GM19328 (cell line): ENCODE results near the gene TRERF1.

ENCODE experiments used
- ATAC-seq: cut with Tn5 transposase; IDR thresholded peaks from one replicate; pipeline ENCODE4 v1.9.1; 2021; ENCODE audit warnings: mild to moderate bottlenecking, moderate library complexity; ENCODE audit not compliant: unreplicated experiment

Gene TRERF1

GRCh38 chr6:42428326-42429041 lies 23.2 kb downstream of the TRERF1 start:
- ATAC-seq: peak; percentile 72

- peak; percentile 8 for ATAC-seq
Measured at GRCh38 chr6:42427871-42428270, 23.9 kb downstream of the TRERF1 start.

- ATAC-seq: no peak
Measured at GRCh38 chr6:42426191-42426590, 25.5 kb downstream of the TRERF1 start.

- no peak for ATAC-seq
Measured at GRCh38 chr6:42424906-42425474, 26.7 kb downstream of the TRERF1 start.

- ATAC-seq: no peak
Measured at GRCh38 chr6:42423244-42423643, 28.5 kb downstream of the TRERF1 start.

- no peak for ATAC-seq
Measured at GRCh38 chr6:42420741-42421140, 31.0 kb downstream of the TRERF1 start.

GRCh38 chr6:42419490-42420280 lies 32.0 kb downstream of the TRERF1 start:
- no peak for ATAC-seq

- no peak for ATAC-seq
Measured at GRCh38 chr6:42418724-42419123, 33.0 kb downstream of the TRERF1 start.

GRCh38 chr6:42417641-42418112 lies 34.0 kb downstream of the TRERF1 start:
- ATAC-seq: no peak

- no peak for ATAC-seq
Measured at GRCh38 chr6:42411406-42411805, 40.3 kb downstream of the TRERF1 start.

GRCh38 chr6:42410861-42411260 lies 40.9 kb downstream of the TRERF1 start:
- no peak for ATAC-seq

GRCh38 chr6:42409581-42409980 lies 42.1 kb downstream of the TRERF1 start:
- ATAC-seq: no peak

- ATAC-seq: no peak
Measured at GRCh38 chr6:42407379-42407778, 44.3 kb downstream of the TRERF1 start.

- ATAC-seq: no peak
Measured at GRCh38 chr6:42406306-42407280, 45.1 kb downstream of the TRERF1 start.

GRCh38 chr6:42405021-42405420 lies 46.7 kb downstream of the TRERF1 start:
- ATAC-seq: no peak

- no peak for ATAC-seq
Measured at GRCh38 chr6:42404484-42404883, 47.2 kb downstream of the TRERF1 start.

- ATAC-seq: no peak
Measured at GRCh38 chr6:42403831-42404230, 47.9 kb downstream of the TRERF1 start.

- no peak for ATAC-seq
Measured at GRCh38 chr6:42403421-42403820, 48.3 kb downstream of the TRERF1 start.

- ATAC-seq: peak; percentile 44
Measured at GRCh38 chr6:42402184-42402583, 49.5 kb downstream of the TRERF1 start.

GRCh38 chr6:42401613-42401951 lies 50.1 kb downstream of the TRERF1 start:
- ATAC-seq: no peak
